ENCODE data around the gene CES4A. TPM values are rescaled to one million over a fixed set of nuclear protein-coding genes. Genes with fewer than 3 reads are reported as not detected.
"Not testable (repeated sequence)": the region's sequence is repeated elsewhere in the genome, so short reads cannot be mapped to it uniquely, and the experiment has no call there.

CES4A gene
- total RNA-seq, 1 donor from 2014 or later: 4.6 TPM

DNA sequence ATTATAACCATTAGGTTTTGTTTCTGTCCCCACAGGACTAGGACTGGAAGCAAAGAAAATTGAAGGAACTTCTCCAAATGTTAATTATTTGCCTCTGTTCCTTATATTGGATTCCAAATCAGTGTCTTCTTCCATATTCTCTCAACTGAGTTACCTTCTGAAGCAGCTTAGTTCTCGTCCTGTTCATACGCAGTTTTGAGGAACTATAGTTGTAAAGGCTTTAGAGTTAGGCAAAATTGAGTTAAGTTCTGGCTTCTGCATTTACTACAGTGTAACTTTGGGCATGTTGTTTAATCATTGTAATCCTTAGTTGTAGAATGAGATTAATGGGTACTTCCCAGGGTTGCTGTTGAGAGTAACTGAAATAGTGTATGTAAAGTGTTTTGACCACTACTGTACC lies 51.8 kb downstream of the CES4A start:
- H3K27me3 Mint-ChIP-seq: no peaks in the 10 kb centered on the region
- DNase-seq (ENCODE audit: low spot score, unreplicated experiment): no peak
- peaks cover 12% of the 10 kb centered on the region for H3K36me3 Mint-ChIP-seq (ENCODE audit: insufficient read depth)
- peaks cover 10% of the 10 kb centered on the region for H3K4me1 Mint-ChIP-seq (ENCODE audit: low read depth)
- no peaks in the 10 kb centered on the region for H3K9me3 Mint-ChIP-seq (ENCODE audit: low read depth)
- H3K27ac Mint-ChIP-seq: no peak overlapping the region
- no peak overlapping the region for H3K4me3 Mint-ChIP-seq (ENCODE audit: low read depth)
- TF ChIP-seq, protein P1, sequence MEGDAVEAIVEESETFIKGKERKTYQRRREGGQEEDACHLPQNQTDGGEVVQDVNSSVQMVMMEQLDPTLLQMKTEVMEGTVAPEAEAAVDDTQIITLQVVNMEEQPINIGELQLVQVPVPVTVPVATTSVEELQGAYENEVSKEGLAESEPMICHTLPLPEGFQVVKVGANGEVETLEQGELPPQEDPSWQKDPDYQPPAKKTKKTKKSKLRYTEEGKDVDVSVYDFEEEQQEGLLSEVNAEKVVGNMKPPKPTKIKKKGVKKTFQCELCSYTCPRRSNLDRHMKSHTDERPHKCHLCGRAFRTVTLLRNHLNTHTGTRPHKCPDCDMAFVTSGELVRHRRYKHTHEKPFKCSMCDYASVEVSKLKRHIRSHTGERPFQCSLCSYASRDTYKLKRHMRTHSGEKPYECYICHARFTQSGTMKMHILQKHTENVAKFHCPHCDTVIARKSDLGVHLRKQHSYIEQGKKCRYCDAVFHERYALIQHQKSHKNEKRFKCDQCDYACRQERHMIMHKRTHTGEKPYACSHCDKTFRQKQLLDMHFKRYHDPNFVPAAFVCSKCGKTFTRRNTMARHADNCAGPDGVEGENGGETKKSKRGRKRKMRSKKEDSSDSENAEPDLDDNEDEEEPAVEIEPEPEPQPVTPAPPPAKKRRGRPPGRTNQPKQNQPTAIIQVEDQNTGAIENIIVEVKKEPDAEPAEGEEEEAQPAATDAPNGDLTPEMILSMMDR (IDR thresholded peaks at IDR 0.05; ENCODE audit: unreplicated experiment): no peak

DNA sequence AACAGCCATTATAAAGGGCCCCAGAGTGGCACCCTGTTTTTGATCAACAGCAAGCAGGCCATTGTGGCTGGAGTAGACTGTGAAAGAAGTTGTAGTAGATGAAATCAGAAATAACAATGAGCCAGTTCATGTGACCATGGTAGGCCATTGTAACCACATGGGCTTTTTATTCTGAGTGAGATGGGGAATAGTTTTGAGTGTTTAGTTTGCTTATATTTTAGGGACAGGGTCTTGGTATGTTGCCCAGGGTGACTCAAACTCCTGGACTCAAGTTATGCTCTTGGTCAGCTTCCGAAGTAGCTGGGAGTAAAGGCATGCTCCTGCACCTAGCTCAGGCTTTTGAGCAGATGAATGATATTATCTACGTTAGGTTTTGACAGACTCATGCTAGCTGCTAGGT lies 52.5 kb downstream of the CES4A start:
- no peak for DNase-seq (ENCODE audit: low spot score, unreplicated experiment)
- TF ChIP-seq, protein P1 (IDR thresholded peaks at IDR 0.05; ENCODE audit: unreplicated experiment): no peak
- Mint-ChIP-seq H3K9me3 (ENCODE audit: low read depth) (no peaks in the 10 kb centered on the region), H3K27me3 (no peaks in the 10 kb centered on the region), H3K4me1 (ENCODE audit: low read depth) (peaks cover 7% of the 10 kb centered on the region), H3K4me3 (ENCODE audit: low read depth) (no peak overlapping the region), H3K27ac (peak overlapping the region; percentile 5), H3K36me3 (ENCODE audit: insufficient read depth) (peaks cover 10% of the 10 kb centered on the region)

DNA sequence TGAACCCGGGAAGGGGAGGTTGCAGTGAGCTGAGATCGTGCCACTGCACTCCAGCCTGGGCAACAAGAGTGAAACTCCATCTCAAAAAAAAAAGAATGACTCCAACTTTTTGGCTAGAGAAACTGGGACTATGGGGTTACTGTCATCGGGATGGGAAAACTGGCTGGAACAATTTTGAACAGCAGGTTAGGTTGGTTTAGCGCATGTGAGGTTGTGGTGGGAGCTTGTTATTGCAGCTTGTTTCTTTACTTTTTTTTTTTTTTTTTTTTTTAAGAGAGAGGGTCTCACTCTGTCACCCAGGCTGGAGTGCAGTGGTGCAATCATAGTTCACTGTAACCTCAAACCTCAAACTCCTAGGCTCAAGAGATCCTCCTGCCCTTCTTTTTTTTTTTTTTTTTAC lies 53.1 kb downstream of the CES4A start:
- H3K27ac Mint-ChIP-seq: peak overlapping the region; percentile 5
- DNase-seq (ENCODE audit: low spot score, unreplicated experiment); H3K4me3 Mint-ChIP-seq (ENCODE audit: low read depth); H3K9me3 Mint-ChIP-seq (ENCODE audit: low read depth); H3K27me3 Mint-ChIP-seq; H3K4me1 Mint-ChIP-seq (ENCODE audit: low read depth): not testable (repeated sequence)
- peaks cover 13% of the 10 kb centered on the region for H3K36me3 Mint-ChIP-seq (ENCODE audit: insufficient read depth)

- Mint-ChIP-seq H3K4me1 (ENCODE audit: low read depth) (no peaks in the 10 kb centered on the region), H3K4me3 (ENCODE audit: low read depth) (no peak overlapping the region), H3K27ac (no peak overlapping the region), H3K36me3 (ENCODE audit: insufficient read depth) (peaks cover 13% of the 10 kb centered on the region), H3K9me3 (ENCODE audit: low read depth) (no peaks in the 10 kb centered on the region), H3K27me3 (no peaks in the 10 kb centered on the region)
- DNase-seq (ENCODE audit: low spot score, unreplicated experiment): no peak
- TF ChIP-seq, protein P1 (IDR thresholded peaks at IDR 0.05; ENCODE audit: unreplicated experiment): no peak
Measured at GRCh38 chr16:67043420-67043819, 55.0 kb downstream of the CES4A start.

GRCh38 chr16:67050796-67051195 lies 62.4 kb downstream of the CES4A start:
- TF ChIP-seq, protein P1 (IDR thresholded peaks at IDR 0.05; ENCODE audit: unreplicated experiment): no peak
- Mint-ChIP-seq H3K9me3 (ENCODE audit: low read depth) (no peaks in the 10 kb centered on the region), H3K27me3 (no peaks in the 10 kb centered on the region), H3K4me1 (ENCODE audit: low read depth) (no peaks in the 10 kb centered on the region), H3K4me3 (ENCODE audit: low read depth) (no peak overlapping the region), H3K36me3 (ENCODE audit: insufficient read depth) (peaks cover 7% of the 10 kb centered on the region), H3K27ac (no peak overlapping the region)
- no peak for DNase-seq (ENCODE audit: low spot score, unreplicated experiment)

GRCh38 chr16:67052399-67052798 lies 64.0 kb downstream of the CES4A start:
- DNase-seq (ENCODE audit: low spot score, unreplicated experiment): no peak
- Mint-ChIP-seq H3K4me1 (ENCODE audit: low read depth) (peaks cover 5% of the 10 kb centered on the region), H3K27me3 (no peaks in the 10 kb centered on the region), H3K36me3 (ENCODE audit: insufficient read depth) (peaks cover 9% of the 10 kb centered on the region), H3K4me3 (ENCODE audit: low read depth) (no peak overlapping the region), H3K27ac (no peak overlapping the region), H3K9me3 (ENCODE audit: low read depth) (no peaks in the 10 kb centered on the region)
- TF ChIP-seq, protein P1 (IDR thresholded peaks at IDR 0.05; ENCODE audit: unreplicated experiment): no peak
